ENCODE results near the gene IL32. TPM values are rescaled to one million over a fixed set of nuclear protein-coding genes. Genes with fewer than 3 reads are reported as not detected.
"Not testable (repeated sequence)": the region's sequence is repeated elsewhere in the genome, so short reads cannot be mapped to it uniquely, and the experiment has no call there.

IL32 gene
- total RNA-seq, 3 donors from 2014 or later (not counting 1 experiment from before 2014, with no cell fraction given), result 305 to 562 (median 319) TPM

GRCh38 chr16:3076577-3076976 lies 11.1 kb downstream of the IL32 start:
- Mint-ChIP-seq H3K9me3 (no peaks in the 10 kb centered on the region), H3K4me1 (peaks cover 78 to 84% of the 10 kb centered on the region in 2 donors), H3K4me3 (peak overlapping the region; percentile 74), H3K27me3 (ENCODE audit: low read depth in 2 of 2) (no peaks in the 10 kb centered on the region), H3K27ac (peak overlapping the region; percentile 91 to 97), H3K36me3 (peaks cover 6% of the 10 kb centered on the region)
- Histone ChIP-seq H3K4me1 (ENCODE audit: control insufficient read depth, insufficient read depth, low read length) (peaks cover 79% of the 10 kb centered on the region), H3K9me3 (ENCODE audit: control insufficient read depth, insufficient read depth, low read length) (peaks cover 6% of the 10 kb centered on the region), H3K4me3 (ENCODE audit: low read length) (peak overlapping the region; percentile 6), H3K27me3 (ENCODE audit: control insufficient read depth, insufficient read depth, low read length) (no peaks in the 10 kb centered on the region), H3K27ac (ENCODE audit: low read length) (peak overlapping the region; percentile 86), H3K36me3 (ENCODE audit: control insufficient read depth, insufficient read depth, low read length) (no peaks in the 10 kb centered on the region)
- intact Hi-C loops (cut with micrococcal nuclease), result loop anchor here (5.0 kb wide), 1 partner anchor 76 kb away; no protein-coding TSS in a partner anchor
- ATAC-seq, result no peak
- DNase-seq, result peak in 1 of 2 donors; percentile 35
- WGBS (ENCODE audit: insufficient coverage), result 39% methylated on average over 5 of the region's 6 CpGs
- TF ChIP-seq CTCF (IDR thresholded peaks at IDR 0.05), result no peak

GRCh38 chr16:3080024-3080423 lies 14.6 kb downstream of the IL32 start:
- ATAC-seq (no peak), DNase-seq (no peak)
- Histone ChIP-seq H3K4me3 (ENCODE audit: low read length) (no peak overlapping the region), H3K4me1 (ENCODE audit: control insufficient read depth, insufficient read depth, low read length) (peaks cover 62% of the 10 kb centered on the region), H3K27me3 (ENCODE audit: control insufficient read depth, insufficient read depth, low read length) (no peaks in the 10 kb centered on the region), H3K36me3 (ENCODE audit: control insufficient read depth, insufficient read depth, low read length) (no peaks in the 10 kb centered on the region), H3K9me3 (ENCODE audit: control insufficient read depth, insufficient read depth, low read length) (peaks cover 6% of the 10 kb centered on the region), H3K27ac (ENCODE audit: low read length) (no peak overlapping the region)
- no peak for TF ChIP-seq CTCF (IDR thresholded peaks at IDR 0.05)
- intact Hi-C loops (cut with micrococcal nuclease), result no loop called here
- 97% methylated on average over 17 of the region's 17 CpGs for WGBS (ENCODE audit: insufficient coverage)
- Mint-ChIP-seq H3K4me1 (peaks cover 54 to 72% of the 10 kb centered on the region in 2 donors), H3K27me3 (ENCODE audit: low read depth in 2 of 2) (no peaks in the 10 kb centered on the region), H3K36me3 (peaks cover 6% of the 10 kb centered on the region), H3K4me3 (no peak overlapping the region), H3K9me3 (no peaks in the 10 kb centered on the region), H3K27ac (peak overlapping the region in 1 of 2 donors; percentile 57)

GRCh38 chr16:3081957-3082356 lies 16.5 kb downstream of the IL32 start:
- peaks cover 61% of the 10 kb centered on the region for H3K4me1 ChIP-seq (ENCODE audit: control insufficient read depth, insufficient read depth, low read length)
- H3K27ac Mint-ChIP-seq; H3K36me3 ChIP-seq (ENCODE audit: control insufficient read depth, insufficient read depth, low read length); ATAC-seq; H3K27me3 ChIP-seq (ENCODE audit: control insufficient read depth, insufficient read depth, low read length); H3K9me3 ChIP-seq (ENCODE audit: control insufficient read depth, insufficient read depth, low read length); H3K27ac ChIP-seq (ENCODE audit: low read length); DNase-seq; H3K9me3 Mint-ChIP-seq; H3K4me3 Mint-ChIP-seq; H3K27me3 Mint-ChIP-seq (ENCODE audit: low read depth in 2 of 2); H3K36me3 Mint-ChIP-seq; intact Hi-C loops (cut with micrococcal nuclease); H3K4me3 ChIP-seq (ENCODE audit: low read length): not testable (repeated sequence)
- H3K4me1 Mint-ChIP-seq, result peaks cover 53 to 70% of the 10 kb centered on the region in 2 donors
- 98% methylated on average over 13 of the region's 13 CpGs for WGBS (ENCODE audit: insufficient coverage)

GRCh38 chr16:3083408-3083807 lies 18.0 kb downstream of the IL32 start:
- ATAC-seq; H3K36me3 Mint-ChIP-seq; H3K27me3 ChIP-seq (ENCODE audit: control insufficient read depth, insufficient read depth, low read length); DNase-seq; H3K36me3 ChIP-seq (ENCODE audit: control insufficient read depth, insufficient read depth, low read length); H3K9me3 Mint-ChIP-seq; H3K4me3 ChIP-seq (ENCODE audit: low read length); H3K27ac ChIP-seq (ENCODE audit: low read length); H3K4me3 Mint-ChIP-seq; H3K9me3 ChIP-seq (ENCODE audit: control insufficient read depth, insufficient read depth, low read length); H3K27me3 Mint-ChIP-seq (ENCODE audit: low read depth in 2 of 2); intact Hi-C loops (cut with micrococcal nuclease): not testable (repeated sequence)
- Mint-ChIP-seq H3K27ac (peak overlapping the region in 1 of 2 donors; percentile 65), H3K4me1 (peaks cover 52 to 70% of the 10 kb centered on the region in 2 donors)
- peaks cover 61% of the 10 kb centered on the region for H3K4me1 ChIP-seq (ENCODE audit: control insufficient read depth, insufficient read depth, low read length)
- WGBS (ENCODE audit: insufficient coverage), result 98% methylated on average over 8 of the region's 8 CpGs

Data from natural killer cell (primary cell).